SK-N-SH (cell line): ENCODE data around the gene LMX1A. TPM values are rescaled to one million over a fixed set of nuclear protein-coding genes. Genes with fewer than 3 reads are reported as not detected.

ENCODE experiments used
- CTCF ChIA-PET: fragments of 300-600, 350-600 bp; formaldehyde crosslinking; extraction: SDS; loops from one replicate; lab custom pipeline; 2021; lab: Yijun Ruan, JAX
- POLR2A ChIA-PET: fragments of 350-600 bp; sonication (Branson Sonifier 250); formaldehyde crosslinking; extraction: SDS; loops from one replicate; lab custom pipeline; 2020; ENCODE audit warnings: antibody characterized with exemption, inconsistent platforms; lab: Yijun Ruan, JAX
- DNase-seq: peaks from one replicate; pipeline ENCODE4 v3.0.0; 2012
- H2AFZ ChIP-seq: fragments of 200-600 bp; sonication (generic); 2 replicates; pipeline ENCODE4 v1.8.1; 2016; ENCODE audit warnings: antibody characterized with exemption, mild to moderate bottlenecking, low read depth
- H3F3A ChIP-seq: fragments of 200-600 bp; sonication (generic); replicated peaks from 2 replicates; pipeline ENCODE3; 2016; ENCODE audit warnings: antibody characterized with exemption, mild to moderate bottlenecking; ENCODE audit not compliant: insufficient read depth
- H3K27ac ChIP-seq, 2 experiments: fragments of 200-500 bp in 1 of 2; fragments of 200-600 bp in 1 of 2; sonication (Bioruptor generic) in 1 of 2; sonication (generic), shearing (Covaris generic) in 1 of 2; 2 replicates each; pipeline versions ENCODE4 v1.5.1 to v1.6.1; 2014 to 2016; ENCODE audit warnings: low read depth in 2 of 2, inconsistent platforms in 1 of 2, low read length in 1 of 2, mild to moderate bottlenecking in 1 of 2, mixed read lengths in 1 of 2
- H3K27me3 ChIP-seq: fragments of 200-600 bp; sonication (generic), shearing (Covaris generic); 2 replicates; pipeline ENCODE4 v1.6.1; 2016; ENCODE audit warnings: mixed run types; ENCODE audit not compliant: insufficient read depth
- H3K36me3 ChIP-seq, 2 experiments: fragments of 200-500 bp in 1 of 2; fragments of 200-600 bp in 1 of 2; sonication (Bioruptor generic) in 1 of 2; sonication (generic) in 1 of 2; replicated peaks in 1 of 2; 2 replicates each; pipeline versions ENCODE3 to v1.5.1; 2014 to 2016; ENCODE audit warnings: low read length in 1 of 2, mild to moderate bottlenecking in 1 of 2; ENCODE audit not compliant: insufficient read depth in 2 of 2, control insufficient read depth in 1 of 2
- H3K4me1 ChIP-seq, 2 experiments: fragments of 200-500 bp in 1 of 2; fragments of 200-600 bp in 1 of 2; sonication (Bioruptor generic) in 1 of 2; sonication (generic), shearing (Covaris generic) in 1 of 2; 2 replicates each; pipeline versions ENCODE4 v1.5.1 to v1.6.1; 2014 to 2016; ENCODE audit warnings: low read depth in 1 of 2, low read length in 1 of 2, mixed run types in 1 of 2; ENCODE audit not compliant: insufficient read depth in 2 of 2, control insufficient read depth in 1 of 2
- H3K4me2 ChIP-seq: fragments of 200-600 bp; sonication (generic), shearing (Covaris generic); 2 replicates; pipeline ENCODE4 v1.6.1; 2017; ENCODE audit warnings: mixed run types
- H3K4me3 ChIP-seq, 2 experiments: fragments of 200-500 bp in 1 of 2; fragments of 200-600 bp in 1 of 2; sonication (Bioruptor generic) in 1 of 2; sonication (generic), shearing (Covaris generic) in 1 of 2; 2 replicates each; pipeline versions ENCODE4 v1.5.1 to v1.8.1; 2014 to 2016; ENCODE audit warnings: low read depth in 2 of 2, inconsistent platforms in 1 of 2, low read length in 1 of 2, mild to moderate bottlenecking in 1 of 2, mixed read lengths in 1 of 2, moderate library complexity in 1 of 2
- H3K79me2 ChIP-seq: fragments of 200-600 bp; sonication (generic); 2 replicates; pipeline ENCODE4 v1.8.1; 2017; ENCODE audit warnings: mild to moderate bottlenecking; ENCODE audit not compliant: insufficient read depth
- H3K9ac ChIP-seq: fragments of 200-600 bp; sonication (generic); 2 replicates; pipeline ENCODE4 v1.6.1; 2017; ENCODE audit warnings: mixed run types
- H3K9me2 ChIP-seq: fragments of 200-600 bp; sonication (generic); 2 replicates; pipeline ENCODE4 v1.6.1; 2017; ENCODE audit warnings: mixed run types
- H3K9me3 ChIP-seq: fragments of 200-600 bp; sonication (generic); 2 replicates; pipeline ENCODE4 v1.6.1; 2017; ENCODE audit warnings: mixed run types, mild to moderate bottlenecking, moderate library complexity
- H4K20me1 ChIP-seq: fragments of 200-600 bp; sonication (generic); 2 replicates; pipeline ENCODE4 v1.6.1; 2017; ENCODE audit warnings: mild to moderate bottlenecking, mixed run types; ENCODE audit not compliant: insufficient read depth
- CHD2 ChIP-seq: fragments of 150-350 bp; IDR thresholded peaks from 2 replicates; pipeline ENCODE4 v1.6.1; 2018; ENCODE audit warnings: low read length; ENCODE audit not compliant: partially characterized antibody
- EP300 ChIP-seq, 2 experiments: IDR thresholded peaks; 2 replicates each; pipeline versions ENCODE4 v1.4.0 to v1.6.1; 2012; ENCODE audit warnings: borderline replicate concordance in 1 of 2, low read depth in 1 of 2, low read length in 1 of 2
- EZH2phosphoT487 ChIP-seq: fragments of 200-600 bp; sonication (generic); IDR thresholded peaks from 2 replicates; pipeline ENCODE4 v1.6.1; 2017; ENCODE audit warnings: low read depth, mixed run types, mild to moderate bottlenecking, antibody characterized with exemption, moderate library complexity, borderline replicate concordance
- GATA2 ChIP-seq: sonication (generic); formaldehyde crosslinking; IDR thresholded peaks from 2 replicates; pipeline ENCODE4 v1.5.0; 2020; ENCODE audit warnings: mild to moderate bottlenecking, missing genetic modification reagents
- JUND ChIP-seq: IDR thresholded peaks from 2 replicates; pipeline ENCODE4 v1.4.0; 2012
- MAX ChIP-seq: IDR thresholded peaks from 2 replicates; pipeline ENCODE4 v1.4.0; 2012; ENCODE audit warnings: low read depth
- NFIC ChIP-seq: IDR thresholded peaks from 2 replicates; pipeline ENCODE4 v1.4.0; 2012; ENCODE audit warnings: borderline replicate concordance
- NRF1 ChIP-seq: IDR thresholded peaks from 2 replicates; pipeline ENCODE4 v1.6.1; 2012; ENCODE audit warnings: low read depth, mild to moderate bottlenecking, low read length
- POLR2AphosphoS5 ChIP-seq: IDR thresholded peaks from 2 replicates; pipeline ENCODE4 v1.6.1; 2012; ENCODE audit warnings: low read depth, low read length
- RCOR1 ChIP-seq: fragments of 150-350 bp; IDR thresholded peaks from 2 replicates; pipeline ENCODE4 v1.6.1; 2017; ENCODE audit warnings: antibody characterized with exemption, low read length
- RFX5 ChIP-seq: IDR thresholded peaks from 2 replicates; pipeline ENCODE4 v1.6.1; 2012; ENCODE audit warnings: mild to moderate bottlenecking, improper control_type of control experiment, low read length
- RXRA ChIP-seq: IDR thresholded peaks from 2 replicates; pipeline ENCODE4 v1.4.0; 2012; ENCODE audit warnings: low read depth, mild to moderate bottlenecking, borderline replicate concordance
- SIN3A ChIP-seq: IDR thresholded peaks from 2 replicates; pipeline ENCODE4 v1.6.1; 2012; ENCODE audit warnings: low read depth, mild to moderate bottlenecking, low read length, moderate library complexity, borderline replicate concordance
- TAF1 ChIP-seq: IDR thresholded peaks from 2 replicates; pipeline ENCODE4 v1.6.1; 2012; ENCODE audit warnings: low read depth, mild to moderate bottlenecking, low read length, moderate library complexity, borderline replicate concordance
- TCF12 ChIP-seq: IDR thresholded peaks from 2 replicates; pipeline ENCODE4 v1.4.0; 2012
- USF2 ChIP-seq: fragments of 150-350 bp; IDR thresholded peaks from 2 replicates; pipeline ENCODE4 v1.6.1; 2017; ENCODE audit warnings: antibody characterized with exemption, low read length, low read depth, borderline replicate concordance
- ZBTB33 ChIP-seq: IDR thresholded peaks from 2 replicates; pipeline ENCODE4 v1.4.0; 2012; ENCODE audit warnings: low read depth, borderline replicate concordance
- WGBS: methylation state at CpG from one replicate; pipeline ENCODE4 v1.1.6; 2017; ENCODE audit warnings: low lambda C conversion rate; 5-methylcytosine and 5-hydroxymethylcytosine counted together
- polyA plus RNA-seq, 3 experiments: library from polyadenylated mRNA; depleted of rRNA; stranded (reverse); fragments of >200 nt; gene quantifications; 2 replicates each; pipeline ENCODE4 v1.2.3, GENCODE V29; 2012

The LMX1A gene
- polyA plus RNA-seq, 1 of the 3 experiments (the other 2 are of a cell fraction), result not detected

- ChIA-PET POLR2A (no interaction called here), CTCF (no interaction called here)
- H3K27me3 ChIP-seq, result no peaks in the 10 kb centered on the region
- 34% methylated on average over 3 of the region's 3 CpGs for WGBS
- H3K4me1 ChIP-seq, result no peaks in the 10 kb centered on the region
- no peaks in the 10 kb centered on the region for H3K9me2 ChIP-seq
- no peak overlapping the region for H2AFZ ChIP-seq
- no peak overlapping the region for H3K27ac ChIP-seq
- no peak overlapping the region for H3K4me3 ChIP-seq
- no peaks in the 10 kb centered on the region for H4K20me1 ChIP-seq
- no peak for TF ChIP-seq SIN3A
- no peak for TF ChIP-seq TCF12
- no peak for TF ChIP-seq JUND
- no peak for TF ChIP-seq NFIC
- no peak for TF ChIP-seq RXRA
- no peaks in the 10 kb centered on the region for H3K79me2 ChIP-seq
- DNase-seq, result no peak
- no peaks in the 10 kb centered on the region for H3K9me3 ChIP-seq
- H3K9ac ChIP-seq, result no peak overlapping the region
- no peak overlapping the region for H3K4me2 ChIP-seq
- no peaks in the 10 kb centered on the region for H3F3A ChIP-seq
- H3K36me3 ChIP-seq, result no peaks in the 10 kb centered on the region
Observed at GRCh38 chr1:165169729-165170128, 186.8 kb downstream of the LMX1A start.

GRCh38 chr1:165169028-165169427 lies 187.5 kb downstream of the LMX1A start:
- no peak overlapping the region for H2AFZ ChIP-seq
- ChIA-PET CTCF (no interaction called here), POLR2A (no interaction called here)
- no peaks in the 10 kb centered on the region for H3K27me3 ChIP-seq
- no peaks in the 10 kb centered on the region for H4K20me1 ChIP-seq
- no peak overlapping the region for H3K27ac ChIP-seq
- no peaks in the 10 kb centered on the region for H3K4me1 ChIP-seq
- TF ChIP-seq RFX5 (no peak), USF2 (no peak), POLR2AphosphoS5 (no peak), JUND (no peak), GATA2 (no peak), MAX (no peak)
- no peaks in the 10 kb centered on the region for H3K9me3 ChIP-seq
- no peak overlapping the region for H3K9ac ChIP-seq
- no peaks in the 10 kb centered on the region for H3K9me2 ChIP-seq
- no peak overlapping the region for H3K4me2 ChIP-seq
- H3K79me2 ChIP-seq, result no peaks in the 10 kb centered on the region
- H3K36me3 ChIP-seq, result no peaks in the 10 kb centered on the region
- no peak overlapping the region for H3K4me3 ChIP-seq
- H3F3A ChIP-seq, result no peaks in the 10 kb centered on the region
- WGBS, result 21% methylated on average over 1 of the region's 1 CpG
- no peak for DNase-seq

- no peaks in the 10 kb centered on the region for H3K9me2 ChIP-seq
- H4K20me1 ChIP-seq, result no peaks in the 10 kb centered on the region
- no peaks in the 10 kb centered on the region for H3K4me1 ChIP-seq
- no peaks in the 10 kb centered on the region for H3F3A ChIP-seq
- H3K27ac ChIP-seq, result no peak overlapping the region
- H3K4me2 ChIP-seq, result no peak overlapping the region
- H2AFZ ChIP-seq, result no peak overlapping the region
- H3K79me2 ChIP-seq, result no peaks in the 10 kb centered on the region
- DNase-seq, result no peak
- WGBS, result 16% methylated on average over 4 of the region's 4 CpGs
- CTCF ChIA-PET, result no interaction called here
- no peaks in the 10 kb centered on the region for H3K27me3 ChIP-seq
- H3K9me3 ChIP-seq, result no peaks in the 10 kb centered on the region
- no peak overlapping the region for H3K4me3 ChIP-seq
- H3K36me3 ChIP-seq, result no peaks in the 10 kb centered on the region
- H3K9ac ChIP-seq, result no peak overlapping the region
- POLR2A ChIA-PET, result no interaction called here
- TF ChIP-seq CHD2 (no peak), EP300 (IDR thresholded peaks at IDR 0.05; ENCODE audit: borderline replicate concordance in 1 of 2, low read depth in 1 of 2, low read length in 1 of 2) (no peak), RCOR1 (no peak), NRF1 (no peak), POLR2AphosphoS5 (no peak), EZH2phosphoT487 (no peak), SIN3A (no peak), ZBTB33 (no peak), TAF1 (no peak)
Observed at GRCh38 chr1:165168467-165168866, 188.0 kb downstream of the LMX1A start.
